IMR-90 (cell line): Measurements from ENCODE around the gene ABI3BP. TPM values are rescaled to one million over a fixed set of nuclear protein-coding genes. Genes with fewer than 3 reads are reported as not detected.

ENCODE experiments used
- ATAC-seq: fragments of 200-7000 bp; cut with Tn5 transposase; 2 replicates; pipeline ENCODE4 v1.9.1; 2020; ENCODE audit warnings: low read depth, mild to moderate bottlenecking, moderate library complexity
- BruUV-seq: library from RNA; stranded (reverse); fragments of 400-500 nt; replicated peaks from 2 replicates; lab custom pipeline; 2021; lab: Mats Ljungman, UMichigan
- CTCF ChIA-PET: fragments of 300-600 bp; formaldehyde crosslinking; extraction: SDS; loops from one replicate; lab custom pipeline; 2021; ENCODE audit warnings: antibody characterized with exemption; lab: Yijun Ruan, JAX
- POLR2A ChIA-PET: fragments of 300-600 bp; sonication (Branson Sonifier 250); formaldehyde crosslinking; loops from one replicate; lab custom pipeline; 2022; ENCODE audit warnings: antibody characterized with exemption; ENCODE audit not compliant: unreplicated experiment; lab: Charles Lee
- DNase-seq: peaks from one replicate; pipeline ENCODE4 v3.0.0; 2013
- H2AFZ ChIP-seq: replicated peaks from 2 replicates; pipeline ENCODE3; 2013; ENCODE audit warnings: low read length, mild to moderate bottlenecking; ENCODE audit not compliant: poor library complexity
- H2AK5ac ChIP-seq: 2 replicates; pipeline ENCODE4 v1.6.1; 2013; ENCODE audit warnings: low read depth, low read length, inconsistent platforms
- H2AK9ac ChIP-seq: replicated peaks from 2 replicates; pipeline ENCODE3; 2013; ENCODE audit warnings: mild to moderate bottlenecking, low read depth, low read length, moderate library complexity; ENCODE audit not compliant: poor library complexity
- H2BK120ac ChIP-seq: 2 replicates; pipeline ENCODE4 v1.6.1; 2013; ENCODE audit warnings: low read depth, low read length, inconsistent platforms
- H2BK15ac ChIP-seq: 3 replicates; pipeline ENCODE4 v1.6.1; 2013; ENCODE audit warnings: low read depth, low read length, inconsistent platforms
- H2BK20ac ChIP-seq: 2 replicates; pipeline ENCODE4 v1.6.1; 2013; ENCODE audit warnings: low read depth, mild to moderate bottlenecking, inconsistent platforms, low read length, moderate library complexity
- H2BK5ac ChIP-seq: 2 replicates; pipeline ENCODE4 v1.6.1; 2013; ENCODE audit warnings: mild to moderate bottlenecking, low read depth, low read length, inconsistent platforms; ENCODE audit not compliant: poor library complexity, severe bottlenecking
- H3K14ac ChIP-seq: replicated peaks from 2 replicates; pipeline ENCODE4 v1.6.1; 2013; ENCODE audit warnings: low read depth, low read length, inconsistent platforms
- H3K18ac ChIP-seq: 2 replicates; pipeline ENCODE4 v1.6.1; 2013; ENCODE audit warnings: low read depth, low read length, control low read depth
- H3K23ac ChIP-seq: 2 replicates; pipeline ENCODE4 v1.6.1; 2013; ENCODE audit warnings: low read depth, low read length, inconsistent platforms
- H3K27ac ChIP-seq: 2 replicates; pipeline ENCODE4 v1.5.1; 2013; ENCODE audit warnings: mild to moderate bottlenecking, control low read depth, low read length; ENCODE audit not compliant: insufficient read depth
- H3K27me3 ChIP-seq: 2 replicates; pipeline ENCODE4 v1.6.1; 2013; ENCODE audit warnings: low read length; ENCODE audit not compliant: control insufficient read depth, insufficient read depth
- H3K36me3 ChIP-seq: 2 replicates; pipeline ENCODE4 v1.6.1; 2013; ENCODE audit warnings: low read length, mixed read lengths; ENCODE audit not compliant: control insufficient read depth, insufficient read depth
- H3K4ac ChIP-seq: 2 replicates; pipeline ENCODE4 v1.6.1; 2013; ENCODE audit warnings: low read depth, low read length, inconsistent platforms
- H3K4me1 ChIP-seq: 2 replicates; pipeline ENCODE4 v1.6.1; 2013; ENCODE audit warnings: low read length, mixed read lengths; ENCODE audit not compliant: control insufficient read depth, insufficient read depth
- H3K4me2 ChIP-seq: 2 replicates; pipeline ENCODE4 v1.6.1; 2013; ENCODE audit warnings: low read depth, mild to moderate bottlenecking, control low read depth, low read length, moderate library complexity
- H3K4me3 ChIP-seq: 2 replicates; pipeline ENCODE4 v1.5.1; 2013; ENCODE audit warnings: low read depth, mild to moderate bottlenecking, control low read depth, low read length, moderate library complexity; ENCODE audit not compliant: insufficient read depth
- H3K56ac ChIP-seq: 2 replicates; pipeline ENCODE4 v1.6.1; 2013; ENCODE audit warnings: low read length, inconsistent platforms; ENCODE audit not compliant: insufficient read depth; ENCODE audit errors: extremely low read depth
- H3K79me1 ChIP-seq, 2 experiments: 2 replicates each; pipeline ENCODE4 v1.6.1; 2013; ENCODE audit warnings: low read length in 2 of 2, inconsistent platforms in 1 of 2, low read depth in 1 of 2
- H3K9ac ChIP-seq: 2 replicates; pipeline ENCODE4 v1.6.1; 2013; ENCODE audit warnings: low read depth, low read length, control low read depth
- H3K9me1 ChIP-seq: 2 replicates; pipeline ENCODE4 v1.6.1; 2013; ENCODE audit warnings: low read length, inconsistent platforms; ENCODE audit not compliant: insufficient read depth
- H3K9me3 ChIP-seq: 2 replicates; pipeline ENCODE4 v1.6.1; 2013; ENCODE audit warnings: low read length; ENCODE audit not compliant: control insufficient read depth, insufficient read depth
- H4K20me1 ChIP-seq: 2 replicates; pipeline ENCODE4 v1.6.1; 2013; ENCODE audit warnings: low read length, inconsistent platforms; ENCODE audit not compliant: insufficient read depth
- H4K5ac ChIP-seq: 2 replicates; pipeline ENCODE4 v1.6.1; 2013; ENCODE audit warnings: mild to moderate bottlenecking, low read depth, low read length, control low read depth
- H4K8ac ChIP-seq, 2 experiments: 2 replicates each; pipeline ENCODE4 v1.6.1; 2013; ENCODE audit warnings: low read depth in 2 of 2, low read length in 2 of 2, control low read depth in 1 of 2, inconsistent platforms in 1 of 2
- H4K91ac ChIP-seq: 2 replicates; pipeline ENCODE4 v1.6.1; 2013; ENCODE audit warnings: low read depth, low read length, inconsistent platforms; ENCODE audit not compliant: insufficient read depth
- BHLHE40 ChIP-seq: fragments of 150-350 bp; IDR thresholded peaks from 2 replicates; pipeline ENCODE4 v1.6.1; 2016; ENCODE audit warnings: mild to moderate bottlenecking, low read depth, low read length
- CEBPB ChIP-seq: IDR thresholded peaks from 2 replicates; pipeline ENCODE4 v1.6.1; 2012; ENCODE audit warnings: low read depth, low read length, improper control_type of control experiment
- CHD1 ChIP-seq: IDR thresholded peaks from 2 replicates; pipeline ENCODE4 v1.6.1; 2012; ENCODE audit warnings: low read depth, low read length, improper control_type of control experiment
- CTCF ChIP-seq: conservative IDR thresholded peaks from 2 replicates; pipeline ENCODE4 v1.5.1; 2012; ENCODE audit warnings: mild to moderate bottlenecking, low read depth, low read length, improper control_type of control experiment
- FOS ChIP-seq: fragments of 150-350 bp; IDR thresholded peaks from 2 replicates; pipeline ENCODE4 v1.6.1; 2016; ENCODE audit warnings: low read depth, low read length
- MAFK ChIP-seq: IDR thresholded peaks from 2 replicates; pipeline ENCODE4 v1.6.1; 2012; ENCODE audit warnings: low read depth, low read length, improper control_type of control experiment
- MAZ ChIP-seq: IDR thresholded peaks from 2 replicates; pipeline ENCODE4 v1.6.1; 2012; ENCODE audit warnings: low read depth, mild to moderate bottlenecking, low read length, improper control_type of control experiment, moderate library complexity, borderline replicate concordance
- MXI1 ChIP-seq: IDR thresholded peaks from 2 replicates; pipeline ENCODE4 v1.6.1; 2012; ENCODE audit warnings: low read depth, mild to moderate bottlenecking, low read length, moderate library complexity, borderline replicate concordance
- NFE2L2 ChIP-seq: fragments of 150-350 bp; IDR thresholded peaks from 2 replicates; pipeline ENCODE4 v1.6.1; 2016; ENCODE audit warnings: low read depth, mild to moderate bottlenecking, low read length
- POLR2A ChIP-seq: IDR thresholded peaks from 2 replicates; pipeline ENCODE4 v1.6.1; 2012; ENCODE audit warnings: mild to moderate bottlenecking, low read depth, low read length
- RAD21 ChIP-seq: IDR thresholded peaks from 2 replicates; pipeline ENCODE4 v1.6.1; 2012; ENCODE audit warnings: low read length, improper control_type of control experiment
- RCOR1 ChIP-seq: IDR thresholded peaks from 2 replicates; pipeline ENCODE4 v1.6.1; 2012; ENCODE audit warnings: mild to moderate bottlenecking, low read length, improper control_type of control experiment; ENCODE audit not compliant: insufficient replicate concordance
- RFX5 ChIP-seq: IDR thresholded peaks from 2 replicates; pipeline ENCODE4 v1.8.0; 2012; ENCODE audit warnings: low read depth, mild to moderate bottlenecking, low read length, moderate library complexity
- SMC3 ChIP-seq: fragments of 150-350 bp; IDR thresholded peaks from 2 replicates; pipeline ENCODE4 v1.6.1; 2016; ENCODE audit warnings: low read depth, mild to moderate bottlenecking, antibody characterized with exemption, low read length, moderate library complexity
- USF2 ChIP-seq: fragments of 150-350 bp; IDR thresholded peaks from 2 replicates; pipeline ENCODE4 v1.6.1; 2017; ENCODE audit warnings: mild to moderate bottlenecking, antibody characterized with exemption, low read length, low read depth
- WGBS, 2 experiments: methylation state at CpG; one replicate each; pipeline versions ENCODE4 v1.1.5 to v1.1.7; 2013; ENCODE audit warnings: missing lambda C conversion rate in 2 of 2; ENCODE audit not compliant: insufficient read length in 1 of 2; ENCODE audit errors: extremely low coverage in 2 of 2; 5-methylcytosine and 5-hydroxymethylcytosine counted together
- dilution Hi-C: fragments of 300-500 bp; cut with HindIII; formaldehyde crosslinking; loops from one replicate; pipeline ENCODE4 v1.14.3; 2018; ENCODE audit warnings: low sequenced_read_pairs; ENCODE audit not compliant: unreplicated experiment
- in situ Hi-C: fragments of 300-500 bp; cut with MboI; formaldehyde crosslinking; loops from 3 replicates; pipeline ENCODE4 v1.14.3; 2019; ENCODE audit warnings: low sequenced_read_pairs, inconsistent platforms, mixed read lengths
- intact Hi-C: fragments of 100-400 bp; cut with micrococcal nuclease; formaldehyde crosslinking; loops from 2 replicates; pipeline ENCODE4 v1.10.0; 2022
- polyA plus RNA-seq, 3 experiments: library from polyadenylated mRNA; depleted of rRNA; stranded (reverse); fragments of >200 nt; gene quantifications; 2 replicates each; pipeline ENCODE4 v1.2.3, GENCODE V29; 2012; ENCODE audit warnings: low replicate concordance in 1 of 3
- total RNA-seq: library from RNA; depleted of rRNA; stranded (reverse); fragments of >200 nt; gene quantifications from 2 replicates; pipeline ENCODE4 v1.2.3, GENCODE V29; 2012
- TF ChIP-seq, protein P1 (sequence below): fragments of 150-350 bp; IDR thresholded peaks from 2 replicates; pipeline ENCODE4 v1.6.1; 2016; ENCODE audit warnings: low read depth, mild to moderate bottlenecking, low read length, moderate library complexity, borderline replicate concordance

Gene ABI3BP
- total and polyA plus RNA-seq, 2 of the 4 experiments (the other 2 are of a cell fraction): 3.0 to 26.7 TPM

GRCh38 chr3:100865442-100865841, 127.8 kb downstream of the ABI3BP start:
- H2AK9ac ChIP-seq: no peak overlapping the region
- H3K56ac ChIP-seq: no peak overlapping the region
- no peak overlapping the region for H3K4me3 ChIP-seq
- no peak overlapping the region for H3K14ac ChIP-seq
- DNase-seq (peak; percentile 10), ATAC-seq (peak; percentile 40)
- H3K18ac ChIP-seq: no peak overlapping the region
- H3K9ac ChIP-seq: no peak overlapping the region
- H2BK15ac ChIP-seq: no peak overlapping the region
- H2BK20ac ChIP-seq: no peak overlapping the region
- dilution Hi-C loops: no loop called here
- WGBS, 2 experiments: no CpG with 5 or more reads among the region's 1 CpG
- no peaks in the 10 kb centered on the region for H3K4me1 ChIP-seq
- intact Hi-C loops: loop anchor here (5.0 to 10.0 kb wide), 2 partner anchors 53 to 251 kb away; no protein-coding TSS in a partner anchor
- H2BK120ac ChIP-seq: no peak overlapping the region
- H4K5ac ChIP-seq: no peak overlapping the region
- H4K8ac ChIP-seq: no peak overlapping the region
- peaks cover 5% of the 10 kb centered on the region; the same call in 1 of the 2 replicates for H3K27me3 ChIP-seq
- TF ChIP-seq POLR2A: no peak
- no peak for TF ChIP-seq SMC3
- TF ChIP-seq, protein P1, sequence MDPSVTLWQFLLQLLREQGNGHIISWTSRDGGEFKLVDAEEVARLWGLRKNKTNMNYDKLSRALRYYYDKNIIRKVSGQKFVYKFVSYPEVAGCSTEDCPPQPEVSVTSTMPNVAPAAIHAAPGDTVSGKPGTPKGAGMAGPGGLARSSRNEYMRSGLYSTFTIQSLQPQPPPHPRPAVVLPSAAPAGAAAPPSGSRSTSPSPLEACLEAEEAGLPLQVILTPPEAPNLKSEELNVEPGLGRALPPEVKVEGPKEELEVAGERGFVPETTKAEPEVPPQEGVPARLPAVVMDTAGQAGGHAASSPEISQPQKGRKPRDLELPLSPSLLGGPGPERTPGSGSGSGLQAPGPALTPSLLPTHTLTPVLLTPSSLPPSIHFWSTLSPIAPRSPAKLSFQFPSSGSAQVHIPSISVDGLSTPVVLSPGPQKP: no peak
- no peak for TF ChIP-seq RCOR1
- no peak for TF ChIP-seq BHLHE40
- TF ChIP-seq RAD21: no peak
- no peak for TF ChIP-seq MAFK
- no peak for TF ChIP-seq NFE2L2
- TF ChIP-seq MAZ: no peak
- no peak for TF ChIP-seq CTCF
- TF ChIP-seq CHD1: no peak
- TF ChIP-seq FOS: no peak
- no peak for TF ChIP-seq MXI1
- no peak for TF ChIP-seq USF2
- no peak for TF ChIP-seq RFX5
- TF ChIP-seq CEBPB: no peak
- no peak overlapping the region for H4K91ac ChIP-seq
- H3K23ac ChIP-seq: no peak overlapping the region
- in situ Hi-C loops: no loop called here
- H4K20me1 ChIP-seq: no peaks in the 10 kb centered on the region
- POLR2A ChIA-PET: no interaction called here
- H3K4me2 ChIP-seq: no peak overlapping the region
- H3K27ac ChIP-seq: no peak overlapping the region
- no peak overlapping the region for H2AFZ ChIP-seq
- no peak overlapping the region for H3K4ac ChIP-seq
- no peak overlapping the region for H2BK5ac ChIP-seq
- H3K9me3 ChIP-seq: no peaks in the 10 kb centered on the region
- no peaks in the 10 kb centered on the region for H3K36me3 ChIP-seq
- CTCF ChIA-PET: interaction anchor here (0.7 kb wide), 1 partner anchor 21 kb away, joined by 3 read pairs; no protein-coding TSS in a partner anchor
- H2AK5ac ChIP-seq: no peak overlapping the region
- no TSS peak for BruUV-seq
- no peaks in the 10 kb centered on the region for H3K79me1 ChIP-seq
- no peaks in the 10 kb centered on the region for H3K9me1 ChIP-seq
